OCI-LY3 (cell line): ENCODE results near the gene CXCL16.

Source experiments
- CTCF ChIP-seq: fragments of 200-600, 300-600 bp; sonication (generic); IDR thresholded peaks from 2 replicates; pipeline ENCODE4 v1.5.1; 2014; ENCODE audit warnings: antibody characterized with exemption, low read length, low read depth
- EZH2phosphoT487 ChIP-seq: fragments of 200-600 bp; shearing (Covaris generic); IDR thresholded peaks from 2 replicates; pipeline ENCODE4 v1.6.1; 2018; ENCODE audit warnings: antibody characterized with exemption, mixed run types, low read depth

GRCh38 chr17:4691686-4692085 lies 48.0 kb downstream of the CXCL16 start:
- TF ChIP-seq CTCF (no peak), EZH2phosphoT487 (no peak)
